Uterus (tissue), 2 donors: ENCODE results near the gene MMP25.

ENCODE experiments used
- CTCF ChIP-seq, 4 experiments: fragments of 200-600 bp in 2 of 4; fragments of 450-650 bp in 2 of 4; sonication (generic) in 2 of 4; IDR thresholded peaks; one replicate each; pipeline ENCODE4 v1.5.1; 2016 to 2019; ENCODE audit warnings: antibody characterized with exemption in 4 of 4, mild to moderate bottlenecking in 2 of 4, moderate library complexity in 1 of 4
- POLR2A ChIP-seq, 2 donors: fragments of 450-650 bp; IDR thresholded peaks; one replicate each; pipeline ENCODE4 v1.6.1; 2016; ENCODE audit warnings: antibody characterized with exemption in 2 of 2, mild to moderate bottlenecking in 1 of 2, moderate library complexity in 1 of 2

- no peak for TF ChIP-seq CTCF (IDR thresholded peaks at IDR 0.05)
- TF ChIP-seq POLR2A (IDR thresholded peaks at IDR 0.05), result no peak
These were observed at the start of gene MMP25 for GRCh38 chr16:3045758-3046640.
